Calu3 (cell line): Measurements from ENCODE around the gene PLEKHG2. TPM values are rescaled to one million over a fixed set of nuclear protein-coding genes. Genes with fewer than 3 reads are reported as not detected.

ENCODE experiments used
- BruUV-seq: library from RNA; stranded (reverse); fragments of 400-500 nt; replicated peaks from 2 replicates; lab custom pipeline; 2021; lab: Mats Ljungman, UMichigan
- CTCF ChIA-PET: fragments of 300-600 bp; sonication (Branson Sonifier 250); formaldehyde crosslinking; loops from one replicate; lab custom pipeline; 2022; ENCODE audit warnings: antibody characterized with exemption; lab: Charles Lee
- DNase-seq: peaks from one replicate; pipeline ENCODE4 v3.0.0; 2022
- H3K27ac Mint-ChIP-seq: one replicate; pipeline ENCODE4 v1.8.0; 2022; ENCODE audit warnings: mixed read lengths; ENCODE audit not compliant: unreplicated experiment
- H3K27me3 Mint-ChIP-seq: one replicate; pipeline ENCODE4 v1.8.0; 2022; ENCODE audit warnings: mixed read lengths; ENCODE audit not compliant: unreplicated experiment
- H3K36me3 Mint-ChIP-seq: one replicate; pipeline ENCODE4 v1.8.0; 2022; ENCODE audit warnings: mild to moderate bottlenecking, moderate library complexity, mixed read lengths; ENCODE audit not compliant: insufficient read depth, unreplicated experiment
- H3K4me1 Mint-ChIP-seq: one replicate; pipeline ENCODE4 v1.8.0; 2022; ENCODE audit warnings: mild to moderate bottlenecking, low read depth, mixed read lengths; ENCODE audit not compliant: unreplicated experiment
- H3K4me3 Mint-ChIP-seq: one replicate; pipeline ENCODE4 v1.8.0; 2022; ENCODE audit warnings: mild to moderate bottlenecking, low read depth, moderate library complexity, mixed read lengths; ENCODE audit not compliant: unreplicated experiment
- H3K9me3 Mint-ChIP-seq: one replicate; pipeline ENCODE4 v1.8.0; 2022; ENCODE audit warnings: low read depth, mixed read lengths; ENCODE audit not compliant: unreplicated experiment
- CTCF ChIP-seq: fragments of 200-600 bp; IDR thresholded peaks from one replicate; pipeline ENCODE4 v1.8.0; 2022; ENCODE audit warnings: antibody characterized with exemption; ENCODE audit not compliant: unreplicated experiment
- intact Hi-C: fragments of 100-400 bp; cut with micrococcal nuclease; formaldehyde crosslinking; loops from one replicate; pipeline ENCODE4 v1.10.0; 2022; ENCODE audit not compliant: unreplicated experiment
- total RNA-seq: library from RNA; stranded (reverse); gene quantifications from 2 replicates; pipeline ENCODE4 v1.2.3, GENCODE V29; 2022

PLEKHG2 gene
- total RNA-seq, 1 experiment from 2014 or later, result 65.3 TPM

- BruUV-seq, result no TSS peak
- CTCF ChIA-PET, result interaction anchor here (0.6 to 2.6 kb wide), 11 partner anchors 10 to 336 kb away, joined by 3 to 52 read pairs (median 3); partner anchors contain the start of genes PLEKHG2, SAMD4B and ZFP36
- Mint-ChIP-seq H3K9me3 (no peaks in the 10 kb centered on the region), H3K36me3 (peaks cover 84% of the 10 kb centered on the region), H3K4me1 (peaks cover 51% of the 10 kb centered on the region), H3K4me3 (no peak overlapping the region), H3K27ac (peak overlapping the region; percentile 63), H3K27me3 (no peaks in the 10 kb centered on the region)
- intact Hi-C loops, result loop anchor here (1.0 kb wide), 1 partner anchor 14 kb away; no protein-coding TSS in a partner anchor
- TF ChIP-seq CTCF, result peak; percentile 99
- peak; percentile 98 for DNase-seq
Observed at GRCh38 chr19:39397360-39398296, 14.8 kb upstream of the PLEKHG2 start.

- CTCF ChIA-PET, result interaction anchor here (0.6 to 2.6 kb wide), 11 partner anchors 9 to 337 kb away, joined by 3 to 52 read pairs (median 3); partner anchors contain the start of genes PLEKHG2, SAMD4B and ZFP36
- Mint-ChIP-seq H3K9me3 (no peaks in the 10 kb centered on the region), H3K36me3 (peaks cover 86% of the 10 kb centered on the region), H3K27me3 (no peaks in the 10 kb centered on the region), H3K27ac (peak overlapping the region; percentile 63), H3K4me3 (no peak overlapping the region), H3K4me1 (peaks cover 57% of the 10 kb centered on the region)
- TSS peak; percentile 19 for BruUV-seq
- DNase-seq, result peak; percentile 74
- intact Hi-C loops, result no loop called here
- no peak for TF ChIP-seq CTCF
Observed at GRCh38 chr19:39398297-39398864, 14.1 kb upstream of the PLEKHG2 start.

- TF ChIP-seq CTCF, result no peak
- H3K27ac Mint-ChIP-seq, result peak overlapping the region; percentile 63
- no TSS peak for BruUV-seq
- CTCF ChIA-PET, result no interaction called here
- H3K27me3 Mint-ChIP-seq, result no peaks in the 10 kb centered on the region
- no peaks in the 10 kb centered on the region for H3K9me3 Mint-ChIP-seq
- no peak overlapping the region for H3K4me3 Mint-ChIP-seq
- H3K36me3 Mint-ChIP-seq, result peaks cover 86% of the 10 kb centered on the region
- H3K4me1 Mint-ChIP-seq, result peaks cover 66% of the 10 kb centered on the region
- DNase-seq, result no peak
- intact Hi-C loops, result no loop called here
Observed at GRCh38 chr19:39399668-39400050, 12.8 kb upstream of the PLEKHG2 start.

- no peak for TF ChIP-seq CTCF
- CTCF ChIA-PET, result no interaction called here
- H3K4me1 Mint-ChIP-seq, result peaks cover 66% of the 10 kb centered on the region
- no peak for DNase-seq
- BruUV-seq, result no TSS peak
- intact Hi-C loops, result no loop called here
- peaks cover 86% of the 10 kb centered on the region for H3K36me3 Mint-ChIP-seq
- no peak overlapping the region for H3K4me3 Mint-ChIP-seq
- H3K9me3 Mint-ChIP-seq, result no peaks in the 10 kb centered on the region
- no peaks in the 10 kb centered on the region for H3K27me3 Mint-ChIP-seq
- H3K27ac Mint-ChIP-seq, result peak overlapping the region; percentile 63
Observed at GRCh38 chr19:39400061-39400460, 12.4 kb upstream of the PLEKHG2 start.
